T-helper 2 cell treated with Interferon-gamma antibody and Interleukin-4, amounts not matched to agents 5 μg/mL and 100 μg/mL, for 36 hours (primary cell): ENCODE results near the gene PDHA2.

Experiments used
- DNase-seq: peaks from one replicate; pipeline ENCODE4 v3.0.0; 2021; ENCODE audit warnings: low spot score
- H3K27ac Mint-ChIP-seq: one replicate; pipeline ENCODE4 v1.8.0; 2021; ENCODE audit warnings: mild to moderate bottlenecking, mixed read lengths
- H3K27me3 Mint-ChIP-seq: one replicate; pipeline ENCODE4 v1.8.0; 2021; ENCODE audit warnings: low read depth, mixed read lengths
- H3K36me3 Mint-ChIP-seq: one replicate; pipeline ENCODE4 v1.8.0; 2021; ENCODE audit warnings: low read depth, mixed read lengths
- H3K4me1 Mint-ChIP-seq: one replicate; pipeline ENCODE4 v1.8.0; 2021; ENCODE audit warnings: low read depth, mixed read lengths
- H3K4me3 Mint-ChIP-seq: one replicate; pipeline ENCODE4 v1.8.0; 2022; ENCODE audit warnings: mild to moderate bottlenecking, moderate library complexity, mixed read lengths
- H3K9me3 Mint-ChIP-seq: one replicate; pipeline ENCODE4 v1.8.0; 2021; ENCODE audit warnings: mixed read lengths

PDHA2 gene

GRCh38 chr4:95869961-95870500 is 30.1 kb downstream of the PDHA2 start:
- DNase-seq, result no peak
- peaks cover 28% of the 10 kb centered on the region for H3K9me3 Mint-ChIP-seq
- H3K27me3 Mint-ChIP-seq, result no peaks in the 10 kb centered on the region
- H3K4me3 Mint-ChIP-seq, result no peak overlapping the region
- H3K4me1 Mint-ChIP-seq, result no peaks in the 10 kb centered on the region
- H3K27ac Mint-ChIP-seq, result no peak overlapping the region
- H3K36me3 Mint-ChIP-seq, result no peaks in the 10 kb centered on the region

DNA sequence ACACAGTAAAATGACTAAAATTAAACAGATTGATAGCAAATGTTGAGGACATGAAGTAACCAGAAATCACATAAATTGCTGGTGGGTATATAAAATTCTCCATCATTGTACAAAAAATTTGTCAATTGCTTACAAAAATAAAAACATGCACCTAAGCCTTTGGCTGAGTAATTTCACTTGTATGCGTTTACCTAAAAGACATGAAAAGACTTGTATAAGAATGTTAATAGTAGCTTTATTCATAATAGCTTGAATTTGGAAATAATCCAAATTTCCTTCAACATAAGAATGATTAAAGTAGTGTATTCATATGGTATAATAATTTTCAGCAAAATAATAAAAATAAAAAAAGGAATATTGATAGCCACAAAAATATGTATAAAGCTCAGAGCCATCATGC is 37.7 kb downstream of the PDHA2 start:
- no peak for DNase-seq
- no peaks in the 10 kb centered on the region for H3K36me3 Mint-ChIP-seq
- no peak overlapping the region for H3K27ac Mint-ChIP-seq
- H3K4me3 Mint-ChIP-seq, result no peak overlapping the region
- H3K27me3 Mint-ChIP-seq, result no peaks in the 10 kb centered on the region
- no peaks in the 10 kb centered on the region for H3K9me3 Mint-ChIP-seq
- no peaks in the 10 kb centered on the region for H3K4me1 Mint-ChIP-seq

DNA sequence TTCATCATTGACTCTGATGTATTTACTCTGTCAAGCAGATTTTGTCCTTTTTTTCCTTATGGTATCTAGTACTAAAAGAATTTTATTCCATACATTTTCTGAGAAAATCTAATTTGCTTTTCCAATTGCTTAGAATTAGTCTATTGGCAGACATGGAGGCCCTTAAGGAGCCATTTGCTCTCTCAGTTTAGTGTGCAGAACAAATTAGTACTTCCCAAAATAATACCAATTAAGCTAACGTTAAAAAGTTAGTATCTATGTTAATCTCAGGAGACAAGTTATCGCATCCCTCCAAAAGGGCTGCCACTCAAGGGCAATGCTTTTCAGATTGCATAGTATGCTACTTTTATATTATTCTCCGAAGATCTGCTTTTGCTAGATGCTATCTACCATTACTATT is 47.7 kb downstream of the PDHA2 start:
- Mint-ChIP-seq H3K4me1 (no peaks in the 10 kb centered on the region), H3K36me3 (no peaks in the 10 kb centered on the region), H3K27me3 (no peaks in the 10 kb centered on the region), H3K9me3 (peaks cover 29% of the 10 kb centered on the region), H3K27ac (no peak overlapping the region), H3K4me3 (no peak overlapping the region)
- no peak for DNase-seq

GRCh38 chr4:95889662-95890061 is 49.8 kb downstream of the PDHA2 start:
- H3K9me3 Mint-ChIP-seq, result peaks cover 17% of the 10 kb centered on the region
- H3K36me3 Mint-ChIP-seq, result no peaks in the 10 kb centered on the region
- DNase-seq, result no peak
- H3K27me3 Mint-ChIP-seq, result no peaks in the 10 kb centered on the region
- H3K27ac Mint-ChIP-seq, result no peak overlapping the region
- no peaks in the 10 kb centered on the region for H3K4me1 Mint-ChIP-seq
- no peak overlapping the region for H3K4me3 Mint-ChIP-seq
